Measurements from ENCODE around the gene ZNF654. TPM values are rescaled to one million over a fixed set of nuclear protein-coding genes. Genes with fewer than 3 reads are reported as not detected.

ZNF654 gene
- total and polyA plus RNA-seq, 2 experiments from 2014 or later: 6.2 to 7.5 TPM

- Histone ChIP-seq H3K36me3 (ENCODE audit: insufficient read depth) (peaks cover 3% of the 10 kb centered on the region), H3K79me2 (replicated peaks; ENCODE audit: insufficient read depth) (peaks cover 84% of the 10 kb centered on the region), H2AFZ (no peak overlapping the region), H3K9me2 (ENCODE audit: insufficient read depth) (no peaks in the 10 kb centered on the region), H3K27ac (ENCODE audit: low read depth) (no peak overlapping the region), H3K4me1 (ENCODE audit: insufficient read depth) (peaks cover 10% of the 10 kb centered on the region), H3K4me2 (no peak overlapping the region), H3F3A (replicated peaks; ENCODE audit: low read depth) (no peaks in the 10 kb centered on the region; the same call in 1 of the 2 replicates), H4K20me1 (replicated peaks; ENCODE audit: insufficient read depth) (0 out of 2 replicates have a peak, but pooled peaks cover 3% of the 10 kb centered on the region), H3K4me3 (no peak overlapping the region), H3K27me3 (ENCODE audit: insufficient read depth) (no peaks in the 10 kb centered on the region)
- ATAC-seq (no peak), DNase-seq (ENCODE audit: low spot score) (no peak)
- peaks cover 6% of the 10 kb centered on the region for H3K27me3 Mint-ChIP-seq (ENCODE audit: insufficient read depth, low read depth, poor library complexity)
- no peaks in the 10 kb centered on the region; the same call in 2 of the 3 replicates for H3K9me3 Mint-ChIP-seq
- TF ChIP-seq CTCF (conservative IDR thresholded peaks at IDR 0.05; ENCODE audit: low read depth in 2 of 2): no peak
- TF ChIP-seq ZNF331 (CRISPR knock-in tag; IDR thresholded peaks at IDR 0.05; ENCODE audit: low read depth): no peak
- TF ChIP-seq ZNF114 (CRISPR knock-in tag; IDR thresholded peaks at IDR 0.05): no peak
- no peak for TF ChIP-seq REST (IDR thresholded peaks at IDR 0.05; ENCODE audit: unreplicated experiment)
- TF ChIP-seq EZH2phosphoT487 (IDR thresholded peaks at IDR 0.05; ENCODE audit: unreplicated experiment): no peak
- TF ChIP-seq EZH2 (IDR thresholded peaks at IDR 0.05; ENCODE audit: low read depth, unreplicated experiment): no peak
- no peak for TF ChIP-seq ETS1 (IDR thresholded peaks at IDR 0.05)
- TF ChIP-seq, protein P1, sequence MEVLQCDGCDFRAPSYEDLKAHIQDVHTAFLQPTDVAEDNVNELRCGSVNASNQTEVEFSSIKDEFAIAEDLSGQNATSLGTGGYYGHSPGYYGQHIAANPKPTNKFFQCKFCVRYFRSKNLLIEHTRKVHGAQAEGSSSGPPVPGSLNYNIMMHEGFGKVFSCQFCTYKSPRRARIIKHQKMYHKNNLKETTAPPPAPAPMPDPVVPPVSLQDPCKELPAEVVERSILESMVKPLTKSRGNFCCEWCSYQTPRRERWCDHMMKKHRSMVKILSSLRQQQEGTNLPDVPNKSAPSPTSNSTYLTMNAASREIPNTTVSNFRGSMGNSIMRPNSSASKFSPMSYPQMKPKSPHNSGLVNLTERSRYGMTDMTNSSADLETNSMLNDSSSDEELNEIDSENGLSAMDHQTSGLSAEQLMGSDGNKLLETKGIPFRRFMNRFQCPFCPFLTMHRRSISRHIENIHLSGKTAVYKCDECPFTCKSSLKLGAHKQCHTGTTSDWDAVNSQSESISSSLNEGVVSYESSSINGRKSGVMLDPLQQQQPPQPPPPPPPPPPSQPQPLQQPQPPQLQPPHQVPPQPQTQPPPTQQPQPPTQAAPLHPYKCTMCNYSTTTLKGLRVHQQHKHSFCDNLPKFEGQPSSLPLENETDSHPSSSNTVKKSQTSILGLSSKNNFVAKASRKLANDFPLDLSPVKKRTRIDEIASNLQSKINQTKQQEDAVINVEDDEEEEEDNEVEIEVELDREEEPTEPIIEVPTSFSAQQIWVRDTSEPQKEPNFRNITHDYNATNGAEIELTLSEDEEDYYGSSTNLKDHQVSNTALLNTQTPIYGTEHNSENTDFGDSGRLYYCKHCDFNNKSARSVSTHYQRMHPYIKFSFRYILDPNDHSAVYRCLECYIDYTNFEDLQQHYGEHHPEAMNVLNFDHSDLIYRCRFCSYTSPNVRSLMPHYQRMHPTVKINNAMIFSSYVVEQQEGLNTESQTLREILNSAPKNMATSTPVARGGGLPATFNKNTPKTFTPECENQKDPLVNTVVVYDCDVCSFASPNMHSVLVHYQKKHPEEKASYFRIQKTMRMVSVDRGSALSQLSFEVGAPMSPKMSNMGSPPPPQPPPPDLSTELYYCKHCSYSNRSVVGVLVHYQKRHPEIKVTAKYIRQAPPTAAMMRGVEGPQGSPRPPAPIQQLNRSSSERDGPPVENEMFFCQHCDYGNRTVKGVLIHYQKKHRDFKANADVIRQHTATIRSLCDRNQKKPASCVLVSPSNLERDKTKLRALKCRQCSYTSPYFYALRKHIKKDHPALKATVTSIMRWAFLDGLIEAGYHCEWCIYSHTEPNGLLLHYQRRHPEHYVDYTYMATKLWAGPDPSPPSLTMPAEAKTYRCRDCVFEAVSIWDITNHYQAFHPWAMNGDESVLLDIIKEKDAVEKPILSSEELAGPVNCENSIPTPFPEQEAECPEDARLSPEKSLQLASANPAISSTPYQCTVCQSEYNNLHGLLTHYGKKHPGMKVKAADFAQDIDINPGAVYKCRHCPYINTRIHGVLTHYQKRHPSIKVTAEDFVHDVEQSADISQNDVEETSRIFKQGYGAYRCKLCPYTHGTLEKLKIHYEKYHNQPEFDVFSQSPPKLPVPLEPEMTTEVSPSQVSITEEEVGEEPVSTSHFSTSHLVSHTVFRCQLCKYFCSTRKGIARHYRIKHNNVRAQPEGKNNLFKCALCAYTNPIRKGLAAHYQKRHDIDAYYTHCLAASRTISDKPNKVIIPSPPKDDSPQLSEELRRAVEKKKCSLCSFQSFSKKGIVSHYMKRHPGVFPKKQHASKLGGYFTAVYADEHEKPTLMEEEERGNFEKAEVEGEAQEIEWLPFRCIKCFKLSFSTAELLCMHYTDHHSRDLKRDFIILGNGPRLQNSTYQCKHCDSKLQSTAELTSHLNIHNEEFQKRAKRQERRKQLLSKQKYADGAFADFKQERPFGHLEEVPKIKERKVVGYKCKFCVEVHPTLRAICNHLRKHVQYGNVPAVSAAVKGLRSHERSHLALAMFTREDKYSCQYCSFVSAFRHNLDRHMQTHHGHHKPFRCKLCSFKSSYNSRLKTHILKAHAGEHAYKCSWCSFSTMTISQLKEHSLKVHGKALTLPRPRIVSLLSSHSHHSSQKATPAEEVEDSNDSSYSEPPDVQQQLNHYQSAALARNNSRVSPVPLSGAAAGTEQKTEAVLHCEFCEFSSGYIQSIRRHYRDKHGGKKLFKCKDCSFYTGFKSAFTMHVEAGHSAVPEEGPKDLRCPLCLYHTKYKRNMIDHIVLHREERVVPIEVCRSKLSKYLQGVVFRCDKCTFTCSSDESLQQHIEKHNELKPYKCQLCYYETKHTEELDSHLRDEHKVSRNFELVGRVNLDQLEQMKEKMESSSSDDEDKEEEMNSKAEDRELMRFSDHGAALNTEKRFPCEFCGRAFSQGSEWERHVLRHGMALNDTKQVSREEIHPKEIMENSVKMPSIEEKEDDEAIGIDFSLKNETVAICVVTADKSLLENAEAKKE (CRISPR knock-in tag; IDR thresholded peaks at IDR 0.05): no peak
- TF ChIP-seq CREB1 (CRISPR knock-in tag; IDR thresholded peaks at IDR 0.05; ENCODE audit: low read depth): no peak
- TF ChIP-seq NANOG (IDR thresholded peaks at IDR 0.05; ENCODE audit: borderline replicate concordance): no peak
- TF ChIP-seq JUNB (IDR thresholded peaks at IDR 0.05; ENCODE audit: unreplicated experiment): no peak
- no peak for TF ChIP-seq STAT1 (IDR thresholded peaks at IDR 0.05; ENCODE audit: unreplicated experiment)
- TF ChIP-seq POLR2AphosphoS5 (IDR thresholded peaks at IDR 0.05; ENCODE audit: low read depth): no peak
- peak overlapping the region; percentile 19; the same call in 1 of the 3 replicates for H3K4me3 Mint-ChIP-seq
- peaks cover 12% of the 10 kb centered on the region for H3K36me3 Mint-ChIP-seq (ENCODE audit: low read depth)
- no peak overlapping the region for H3K27ac Mint-ChIP-seq
- peaks cover 14% of the 10 kb centered on the region for H3K4me1 Mint-ChIP-seq
Observed at GRCh38 chr3:88061746-88062145, 2.7 kb downstream of the ZNF654 start.
